Eye (tissue), 1 donor: ENCODE results near the gene NPY4R.
"Not testable (repeated sequence)": the region's sequence is repeated elsewhere in the genome, so short reads cannot be mapped to it uniquely, and the experiment has no call there.

Experiments
- DNase-seq: peaks from one replicate; pipeline ENCODE4 v3.0.0-alpha.2; 2015

Gene NPY4R

GRCh38 chr10:46455992-46456391 is 9.8 kb downstream of the NPY4R start:
- not testable (repeated sequence) for DNase-seq

- not testable (repeated sequence) for DNase-seq
These were observed 14.4 kb downstream of the NPY4R start for GRCh38 chr10:46451365-46451764.

GRCh38 chr10:46450829-46451228 is 14.9 kb downstream of the NPY4R start:
- not testable (repeated sequence) for DNase-seq

- not testable (repeated sequence) for DNase-seq
These were observed 18.3 kb downstream of the NPY4R start for GRCh38 chr10:46447439-46447838.

- not testable (repeated sequence) for DNase-seq
These were observed 20.2 kb downstream of the NPY4R start for GRCh38 chr10:46445389-46446122.

- DNase-seq: not testable (repeated sequence)
These were observed 22.3 kb downstream of the NPY4R start for GRCh38 chr10:46443422-46443821.

- not testable (repeated sequence) for DNase-seq
These were observed 23.0 kb downstream of the NPY4R start for GRCh38 chr10:46442706-46443275.

GRCh38 chr10:46441837-46442278 is 23.9 kb downstream of the NPY4R start:
- peak; percentile 0 for DNase-seq

- DNase-seq: not testable (repeated sequence)
These were observed 24.8 kb downstream of the NPY4R start for GRCh38 chr10:46440942-46441341.

GRCh38 chr10:46423550-46423949 is 42.2 kb downstream of the NPY4R start:
- not testable (repeated sequence) for DNase-seq

GRCh38 chr10:46419570-46420379 is 46.0 kb downstream of the NPY4R start:
- not testable (repeated sequence) for DNase-seq

GRCh38 chr10:46418283-46418682 is 47.5 kb downstream of the NPY4R start:
- not testable (repeated sequence) for DNase-seq

GRCh38 chr10:46415291-46415690 is 50.5 kb downstream of the NPY4R start:
- DNase-seq: not testable (repeated sequence)

GRCh38 chr10:46412665-46413064 is 53.1 kb downstream of the NPY4R start:
- not testable (repeated sequence) for DNase-seq

- DNase-seq: not testable (repeated sequence)
These were observed 54.6 kb downstream of the NPY4R start for GRCh38 chr10:46411123-46411522.
